PFSK-1 (cell line): ENCODE results near the gene THRB.

Source experiments
- POLR2AphosphoS5 ChIP-seq: IDR thresholded peaks from 2 replicates; pipeline ENCODE4 v1.6.1; 2012; ENCODE audit warnings: low read depth, mild to moderate bottlenecking, control low read depth, low read length, moderate library complexity
- SIN3A ChIP-seq: IDR thresholded peaks from 2 replicates; pipeline ENCODE4 v1.6.1; 2012; ENCODE audit warnings: mild to moderate bottlenecking, low read length, moderate library complexity, borderline replicate concordance; ENCODE audit not compliant: insufficient read depth
- TAF1 ChIP-seq: IDR thresholded peaks from 2 replicates; pipeline ENCODE4 v1.6.1; 2012; ENCODE audit warnings: low read length, control low read depth, borderline replicate concordance; ENCODE audit not compliant: insufficient read depth

DNA sequence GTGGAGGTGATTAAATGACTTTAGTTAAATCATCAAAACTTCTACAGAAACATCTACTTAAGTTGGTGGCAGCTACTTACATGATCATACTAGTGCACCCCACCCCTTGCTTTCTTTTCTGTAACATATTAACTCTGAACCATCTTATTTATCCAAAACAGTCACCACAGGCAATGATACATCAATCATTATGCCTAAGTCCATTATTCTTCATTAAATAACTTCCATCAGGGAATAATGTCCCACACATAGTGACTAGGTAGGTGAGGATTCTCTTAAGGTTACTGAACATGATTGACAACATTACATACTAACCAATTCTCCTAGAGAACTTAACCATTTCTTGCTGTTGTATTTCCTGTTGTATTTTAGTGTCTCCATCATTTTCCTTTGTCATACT, 339.4 kb downstream of the THRB start:
- no peak for TF ChIP-seq TAF1
- no peak for TF ChIP-seq SIN3A
- no peak for TF ChIP-seq POLR2AphosphoS5
